GM18505 (cell line): ENCODE measurements around the gene ZMYM5.
"Not testable (repeated sequence)": the region's sequence is repeated elsewhere in the genome, so short reads cannot be mapped to it uniquely, and the experiment has no call there.

ENCODE experiments used
- ATAC-seq: cut with Tn5 transposase; IDR thresholded peaks from one replicate; pipeline ENCODE4 v1.9.1; 2021; ENCODE audit not compliant: unreplicated experiment
- POLR2A ChIP-seq: IDR thresholded peaks from 4 replicates; pipeline ENCODE4 v1.6.1; 2011; ENCODE audit warnings: borderline replicate concordance; ENCODE audit not compliant: insufficient read depth, insufficient read length; ENCODE audit errors: extremely low read depth

Gene ZMYM5

GRCh38 chr13:19810151-19810550 lies 53.3 kb downstream of the ZMYM5 start:
- ATAC-seq, result no peak
- no peak for TF ChIP-seq POLR2A

GRCh38 chr13:19805765-19806164 lies 57.7 kb downstream of the ZMYM5 start:
- no peak for ATAC-seq
- TF ChIP-seq POLR2A, result no peak

GRCh38 chr13:19795956-19796355 lies 67.5 kb downstream of the ZMYM5 start:
- TF ChIP-seq POLR2A, result no peak
- no peak for ATAC-seq

GRCh38 chr13:19794631-19795030 lies 68.8 kb downstream of the ZMYM5 start:
- no peak for ATAC-seq

GRCh38 chr13:19791953-19792537 lies 71.4 kb downstream of the ZMYM5 start:
- no peak for TF ChIP-seq POLR2A
- no peak for ATAC-seq

More at GRCh38 chr13:19794631-19795030, 68.8 kb downstream of the ZMYM5 start:
- TF ChIP-seq POLR2A, result no peak

GRCh38 chr13:19782727-19783682 lies 80.4 kb downstream of the ZMYM5 start, which contains the start of gene PSPC1:
Gene PSPC1, minus strand, starts transcription at chr13:19782945. Its CDS starts 188 bp downstream, at chr13:19782757.
- peak; percentile 91 for ATAC-seq
- peak; percentile 95 for TF ChIP-seq POLR2A

- peak; percentile 37 for ATAC-seq
These were observed 81.3 kb downstream of the ZMYM5 start for GRCh38 chr13:19782049-19782726.

GRCh38 chr13:19781526-19781925 lies 81.9 kb downstream of the ZMYM5 start:
- no peak for ATAC-seq
- TF ChIP-seq POLR2A, result no peak

More at GRCh38 chr13:19782049-19782726, 81.3 kb downstream of the ZMYM5 start:
- no peak for TF ChIP-seq POLR2A

GRCh38 chr13:19780753-19781418 lies 82.6 kb downstream of the ZMYM5 start:
- not testable (repeated sequence) for ATAC-seq
